Astrocyte (in vitro differentiated cells and primary cell): ENCODE measurements around the gene PBX3.

ENCODE experiments used
- EZH2 ChIP-seq: IDR thresholded peaks from 2 replicates; pipeline ENCODE4 v1.6.1; 2012; ENCODE audit warnings: mild to moderate bottlenecking, low read length, inconsistent platforms; ENCODE audit not compliant: insufficient read depth
- TF ChIP-seq, protein P1 (sequence below): IDR thresholded peaks from 2 replicates; pipeline ENCODE4 v1.5.1; 2011; ENCODE audit warnings: low read depth, mild to moderate bottlenecking, inconsistent platforms, low read length, moderate library complexity; ENCODE audit not compliant: insufficient read depth

DNA sequence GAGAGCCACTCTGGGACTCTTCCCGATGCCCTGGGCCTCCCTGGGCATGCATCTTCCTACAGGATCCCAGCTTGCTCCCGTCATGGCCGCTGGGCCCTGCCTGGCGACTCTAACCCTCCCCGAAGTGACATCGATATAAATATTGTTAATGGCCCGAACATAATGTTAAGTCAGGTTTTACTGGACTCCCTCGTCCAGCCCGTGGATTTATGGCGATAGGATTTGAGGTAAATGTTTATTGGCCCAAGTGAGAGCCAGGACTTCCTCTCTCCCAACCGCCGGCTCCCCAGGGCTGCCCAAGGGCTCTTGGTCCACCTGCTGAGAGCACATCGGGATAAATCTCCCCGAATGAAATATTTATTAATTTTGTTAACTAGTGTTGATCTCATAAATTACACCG, 246.3 kb downstream of the PBX3 start:
- TF ChIP-seq, protein P1, sequence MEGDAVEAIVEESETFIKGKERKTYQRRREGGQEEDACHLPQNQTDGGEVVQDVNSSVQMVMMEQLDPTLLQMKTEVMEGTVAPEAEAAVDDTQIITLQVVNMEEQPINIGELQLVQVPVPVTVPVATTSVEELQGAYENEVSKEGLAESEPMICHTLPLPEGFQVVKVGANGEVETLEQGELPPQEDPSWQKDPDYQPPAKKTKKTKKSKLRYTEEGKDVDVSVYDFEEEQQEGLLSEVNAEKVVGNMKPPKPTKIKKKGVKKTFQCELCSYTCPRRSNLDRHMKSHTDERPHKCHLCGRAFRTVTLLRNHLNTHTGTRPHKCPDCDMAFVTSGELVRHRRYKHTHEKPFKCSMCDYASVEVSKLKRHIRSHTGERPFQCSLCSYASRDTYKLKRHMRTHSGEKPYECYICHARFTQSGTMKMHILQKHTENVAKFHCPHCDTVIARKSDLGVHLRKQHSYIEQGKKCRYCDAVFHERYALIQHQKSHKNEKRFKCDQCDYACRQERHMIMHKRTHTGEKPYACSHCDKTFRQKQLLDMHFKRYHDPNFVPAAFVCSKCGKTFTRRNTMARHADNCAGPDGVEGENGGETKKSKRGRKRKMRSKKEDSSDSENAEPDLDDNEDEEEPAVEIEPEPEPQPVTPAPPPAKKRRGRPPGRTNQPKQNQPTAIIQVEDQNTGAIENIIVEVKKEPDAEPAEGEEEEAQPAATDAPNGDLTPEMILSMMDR = no peak
- no peak for TF ChIP-seq EZH2
